ENCODE measurements around the gene OR10H3.

- TF ChIP-seq, protein P1, sequence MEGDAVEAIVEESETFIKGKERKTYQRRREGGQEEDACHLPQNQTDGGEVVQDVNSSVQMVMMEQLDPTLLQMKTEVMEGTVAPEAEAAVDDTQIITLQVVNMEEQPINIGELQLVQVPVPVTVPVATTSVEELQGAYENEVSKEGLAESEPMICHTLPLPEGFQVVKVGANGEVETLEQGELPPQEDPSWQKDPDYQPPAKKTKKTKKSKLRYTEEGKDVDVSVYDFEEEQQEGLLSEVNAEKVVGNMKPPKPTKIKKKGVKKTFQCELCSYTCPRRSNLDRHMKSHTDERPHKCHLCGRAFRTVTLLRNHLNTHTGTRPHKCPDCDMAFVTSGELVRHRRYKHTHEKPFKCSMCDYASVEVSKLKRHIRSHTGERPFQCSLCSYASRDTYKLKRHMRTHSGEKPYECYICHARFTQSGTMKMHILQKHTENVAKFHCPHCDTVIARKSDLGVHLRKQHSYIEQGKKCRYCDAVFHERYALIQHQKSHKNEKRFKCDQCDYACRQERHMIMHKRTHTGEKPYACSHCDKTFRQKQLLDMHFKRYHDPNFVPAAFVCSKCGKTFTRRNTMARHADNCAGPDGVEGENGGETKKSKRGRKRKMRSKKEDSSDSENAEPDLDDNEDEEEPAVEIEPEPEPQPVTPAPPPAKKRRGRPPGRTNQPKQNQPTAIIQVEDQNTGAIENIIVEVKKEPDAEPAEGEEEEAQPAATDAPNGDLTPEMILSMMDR (IDR thresholded peaks at IDR 0.05) = no peak
- TF ChIP-seq POLR2A (IDR thresholded peaks at IDR 0.05) = no peak
Measured at GRCh38 chr19:15782211-15782610, 44.4 kb downstream of the OR10H3 start.

All from right lobe of liver (tissue), 4 donors.